Measurements from ENCODE around the gene RHOA. TPM values are rescaled to one million over a fixed set of nuclear protein-coding genes. Genes with fewer than 3 reads are reported as not detected.

Gene RHOA
- total RNA-seq, 2 donors from 2014 or later, result 524 to 630 TPM

GRCh38 chr3:49313896-49314688, 97.7 kb downstream of the RHOA start:
- Histone ChIP-seq H3K36me3 (peaks cover 47% of the 10 kb centered on the region), H3K9me3 (no peaks in the 10 kb centered on the region), H3K27me3 (replicated peaks; ENCODE audit: insufficient read depth) (no peaks in the 10 kb centered on the region), H3K4me1 (ENCODE audit: control insufficient read depth in 1 of 2, low read depth in 2 of 2) (peaks cover 0 to 7% of the 10 kb centered on the region in 2 donors), H3K4me3 (no peak overlapping the region), H3K27ac (no peak overlapping the region)
- ATAC-seq (ENCODE audit: insufficient number of reproducible peaks, low FRiP score, low read depth) (no peak), DNase-seq (ENCODE audit: low spot score) (no peak)
- no peak for TF ChIP-seq CTCF (IDR thresholded peaks at IDR 0.05)

DNA sequence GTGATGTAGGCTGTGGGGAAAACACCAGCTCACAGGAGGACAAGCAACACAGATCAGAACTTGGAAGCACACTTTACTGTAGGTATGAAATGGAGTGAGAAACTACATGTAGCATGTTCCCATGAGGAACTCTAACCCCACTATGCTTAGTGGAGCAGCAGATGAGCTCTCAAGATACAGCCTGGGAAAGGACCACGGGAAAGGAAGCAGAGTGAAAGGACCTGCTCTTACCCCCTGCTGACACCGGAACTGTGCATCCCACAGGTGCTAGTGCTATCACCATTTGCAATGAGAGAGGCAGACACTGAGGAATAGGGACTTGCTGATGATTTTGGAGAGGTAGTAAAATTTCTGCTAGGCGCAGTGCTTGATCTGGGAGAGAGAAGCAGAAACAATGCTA, 100.5 kb downstream of the RHOA start:
- no peak overlapping the region for H3K4me3 ChIP-seq
- no peak overlapping the region for H3K27ac ChIP-seq
- TF ChIP-seq CTCF (IDR thresholded peaks at IDR 0.05), result no peak
- H3K27me3 ChIP-seq (replicated peaks; ENCODE audit: insufficient read depth), result no peaks in the 10 kb centered on the region
- H3K4me1 ChIP-seq (ENCODE audit: control insufficient read depth in 1 of 2, low read depth in 2 of 2), result peaks cover 0 to 7% of the 10 kb centered on the region in 2 donors
- no peaks in the 10 kb centered on the region for H3K9me3 ChIP-seq
- H3K36me3 ChIP-seq, result peaks cover 36% of the 10 kb centered on the region
- no peak for ATAC-seq (ENCODE audit: insufficient number of reproducible peaks, low FRiP score, low read depth)
- no peak for DNase-seq (ENCODE audit: low spot score)

DNA sequence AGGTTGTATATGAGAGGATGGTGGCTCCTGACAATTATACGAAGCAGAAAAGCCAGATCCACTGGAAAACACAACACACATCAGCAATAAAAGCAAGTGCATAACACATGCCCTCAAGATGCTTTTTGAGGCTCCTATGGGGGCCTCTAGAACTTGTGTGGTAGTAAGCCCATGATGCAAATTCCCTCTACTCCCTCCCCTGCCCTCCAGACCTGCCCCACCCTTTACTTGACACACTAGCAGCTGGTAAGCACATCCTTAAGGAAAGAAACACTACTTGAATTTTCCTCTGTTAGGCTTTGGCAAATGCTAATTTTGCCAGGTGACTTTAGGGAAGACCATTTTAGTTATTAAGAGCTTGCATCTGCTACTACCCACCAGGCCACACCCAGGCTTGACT, 101.1 kb downstream of the RHOA start:
- ATAC-seq (ENCODE audit: insufficient number of reproducible peaks, low FRiP score, low read depth) (no peak), DNase-seq (ENCODE audit: low spot score) (no peak)
- no peak overlapping the region for H3K27ac ChIP-seq
- no peak for TF ChIP-seq CTCF (IDR thresholded peaks at IDR 0.05)
- no peak overlapping the region for H3K4me3 ChIP-seq
- H3K9me3 ChIP-seq, result no peaks in the 10 kb centered on the region
- H3K4me1 ChIP-seq (ENCODE audit: control insufficient read depth in 1 of 2, low read depth in 2 of 2), result peaks cover 0 to 7% of the 10 kb centered on the region in 2 donors
- no peaks in the 10 kb centered on the region for H3K27me3 ChIP-seq (replicated peaks; ENCODE audit: insufficient read depth)
- H3K36me3 ChIP-seq, result peaks cover 36% of the 10 kb centered on the region

Other genes with a start within 250 kb of the RHOA start
- gene CCDC71, start 245.6 kb downstream of the RHOA start, total RNA-seq, result 10 to 100 TPM; 28.8 to 28.9 TPM
- 10 to 100 TPM; 22.4 to 29.8 TPM for gene KLHDC8B, start 240.4 kb downstream of the RHOA start, total RNA-seq
- gene C3orf62, start 134.7 kb downstream of the RHOA start, total RNA-seq, result 10 to 100 TPM in 1 of 2 donors, 1 to 10 TPM in 1; 5.4 to 15.0 TPM
- gene USP4, start 71.9 kb downstream of the RHOA start, total RNA-seq, result 10 to 100 TPM; 41.2 to 74.1 TPM
- 100 to 1,000 TPM; 187 to 319 TPM for gene GPX1, start 53.6 kb downstream of the RHOA start, total RNA-seq
- 10 to 100 TPM; 25.7 to 32.4 TPM for gene TCTA, start 447 bp upstream of the RHOA start, total RNA-seq
- gene AMT, start 10.5 kb upstream of the RHOA start, total RNA-seq, result 1 to 10 TPM; 7.0 to 7.2 TPM
- 10 to 100 TPM in 1 of 2 donors, 1 to 10 TPM in 1; 9.8 to 13.5 TPM for gene NICN1, start 17.3 kb upstream of the RHOA start, total RNA-seq
- 100 to 1,000 TPM in 1 of 2 donors, 10 to 100 TPM in 1; 71.9 to 171 TPM for gene DAG1, start 58.3 kb upstream of the RHOA start, total RNA-seq
- gene BSN, start 142.5 kb upstream of the RHOA start, total RNA-seq, result under 1 TPM; 0.27 to 0.35 TPM

Measured in thoracic aorta (tissue), 2 donors.